Amygdala (tissue), 56 donors: ENCODE results near the gene GPAT2.
"Not testable (repeated sequence)": the region's sequence is repeated elsewhere in the genome, so short reads cannot be mapped to it uniquely, and the experiment has no call there.

Experiments
- DNase-seq, 56 donors: peaks; one replicate each; lab custom pipeline; 2025; lab: John Stamatoyannopoulos, UW

The GPAT2 gene

DNA sequence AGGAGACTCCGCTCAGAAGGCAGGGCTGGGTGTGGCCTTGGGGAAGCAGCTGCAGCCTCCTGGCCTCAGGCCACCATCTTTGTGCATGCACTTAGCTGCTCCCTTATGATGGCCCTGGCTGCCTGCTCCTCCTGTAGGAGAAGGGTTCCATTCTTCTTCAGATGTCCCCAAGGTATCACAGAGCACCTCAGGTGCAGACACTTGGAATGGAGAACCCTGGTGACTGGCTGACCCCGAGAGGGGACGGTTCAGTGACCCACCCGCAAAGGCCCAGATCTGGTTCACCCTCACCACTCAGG lies 9.6 kb downstream of the GPAT2 start:
- no peak for DNase-seq

DNA sequence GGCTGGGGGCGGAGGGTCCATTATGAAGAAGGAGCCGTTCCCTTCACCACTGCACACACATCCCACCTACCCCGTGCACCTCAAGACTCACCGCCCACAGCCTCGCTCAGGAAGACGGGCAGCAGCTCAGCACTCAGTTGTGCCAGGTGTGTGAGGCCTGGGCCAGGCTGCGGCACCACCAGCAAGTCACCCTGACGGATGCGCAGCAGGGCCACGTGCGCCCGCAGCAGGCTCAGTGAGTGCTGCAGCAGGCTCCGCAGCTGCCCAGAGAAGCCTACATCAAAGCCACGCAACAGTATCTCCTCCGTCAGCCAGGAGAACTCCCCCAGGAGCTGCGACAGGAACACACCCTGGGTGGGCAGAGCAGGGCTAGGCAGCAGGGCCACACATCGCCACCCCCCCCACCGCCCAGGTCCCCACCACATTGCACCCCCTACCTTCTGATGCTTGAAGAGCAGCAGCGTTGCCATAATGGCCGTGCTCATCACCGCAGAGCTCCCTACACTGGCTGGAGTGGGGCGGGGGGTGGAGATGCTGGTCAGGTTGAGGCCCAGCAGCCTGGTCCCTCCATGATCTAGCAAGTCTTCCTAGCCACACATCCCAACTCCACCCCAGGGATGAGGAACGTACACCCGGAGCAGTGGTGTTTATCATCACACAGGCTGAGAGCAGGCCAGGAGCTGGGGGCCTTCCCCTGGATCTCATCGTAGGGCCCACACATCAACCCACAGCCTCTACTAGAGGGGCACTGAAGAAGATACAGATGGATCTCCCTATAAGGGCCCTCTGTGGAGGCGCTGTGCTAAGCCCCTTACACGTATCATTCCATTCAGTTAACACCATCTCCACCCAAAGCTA lies 10.2 kb downstream of the GPAT2 start:
- no peak for DNase-seq

DNA sequence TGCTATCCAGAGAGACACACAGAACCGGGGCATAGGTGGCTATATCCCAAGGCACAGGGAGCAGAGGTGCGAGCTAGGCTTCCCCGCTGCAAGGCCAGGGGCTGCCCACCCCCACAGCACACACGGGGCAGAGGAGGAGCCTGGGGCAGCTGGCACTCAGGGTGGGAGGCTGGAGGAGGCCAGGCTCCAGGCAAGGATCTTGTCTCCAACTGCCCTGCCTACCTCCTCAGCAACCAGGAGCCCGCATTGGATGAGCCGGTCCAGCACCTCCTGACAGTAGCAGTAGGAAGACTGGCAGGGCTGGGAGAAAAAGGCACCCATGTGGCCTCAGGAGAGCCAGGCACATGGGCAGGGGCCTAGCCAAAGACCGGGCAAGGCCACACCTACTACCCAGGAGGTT lies 11.0 kb downstream of the GPAT2 start:
- DNase-seq, result not testable (repeated sequence)

DNA sequence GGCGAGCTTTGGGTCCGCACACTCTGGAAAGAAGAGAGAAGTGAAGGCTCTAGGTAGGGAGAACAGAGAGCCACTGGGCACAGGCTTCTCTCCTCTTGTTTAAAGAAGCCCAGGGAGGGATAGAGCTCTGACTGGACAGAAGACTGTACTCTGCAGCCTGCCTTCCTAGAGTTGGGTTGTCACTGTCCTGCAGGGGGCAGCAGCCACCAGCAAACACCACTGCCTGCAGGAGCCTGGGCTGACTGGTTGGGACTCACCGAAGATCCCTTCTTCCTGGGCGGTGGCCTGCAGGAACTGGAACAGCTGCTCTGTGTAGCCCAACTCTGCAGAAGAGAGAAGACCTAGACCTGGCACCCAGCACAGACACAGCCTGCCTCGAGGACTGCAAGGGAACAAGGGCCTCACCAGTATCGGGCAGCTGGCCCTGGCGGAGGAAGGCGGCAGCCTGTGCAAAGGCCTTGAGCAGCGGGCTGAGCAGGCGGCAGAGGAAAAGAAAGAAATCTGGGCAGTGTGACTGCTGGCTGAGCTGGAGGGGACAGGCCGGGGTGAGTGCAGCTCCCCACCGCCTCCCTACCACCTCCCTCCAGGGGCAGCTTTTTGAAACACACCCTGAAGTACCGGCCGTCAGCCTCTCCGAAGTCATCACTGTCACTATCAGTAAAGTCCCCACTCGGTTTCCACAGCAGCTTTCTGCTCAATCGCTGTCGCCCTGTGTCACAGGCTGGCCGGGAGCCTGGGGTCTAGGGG lies 11.8 kb downstream of the GPAT2 start:
- not testable (repeated sequence) for DNase-seq

DNA sequence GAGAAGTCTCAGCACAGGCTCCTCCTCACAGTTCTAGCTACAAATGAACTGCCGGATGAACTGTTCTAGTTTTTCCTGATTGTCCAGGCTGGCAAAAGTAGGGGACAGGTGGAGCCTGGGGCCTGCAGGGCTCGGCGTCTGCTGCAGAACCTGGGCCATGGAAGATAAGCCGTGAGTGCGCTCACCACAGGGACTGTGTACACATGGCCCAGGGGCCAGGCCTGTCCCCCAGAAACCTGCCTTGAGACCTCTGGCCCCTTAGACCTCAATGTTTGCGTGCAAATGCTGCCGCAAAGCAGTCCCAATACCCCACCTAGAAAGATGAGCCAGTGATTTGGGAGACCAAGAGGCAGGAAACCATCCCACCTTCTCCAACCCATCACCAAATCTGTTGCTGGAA lies 12.6 kb downstream of the GPAT2 start:
- not testable (repeated sequence) for DNase-seq

DNA sequence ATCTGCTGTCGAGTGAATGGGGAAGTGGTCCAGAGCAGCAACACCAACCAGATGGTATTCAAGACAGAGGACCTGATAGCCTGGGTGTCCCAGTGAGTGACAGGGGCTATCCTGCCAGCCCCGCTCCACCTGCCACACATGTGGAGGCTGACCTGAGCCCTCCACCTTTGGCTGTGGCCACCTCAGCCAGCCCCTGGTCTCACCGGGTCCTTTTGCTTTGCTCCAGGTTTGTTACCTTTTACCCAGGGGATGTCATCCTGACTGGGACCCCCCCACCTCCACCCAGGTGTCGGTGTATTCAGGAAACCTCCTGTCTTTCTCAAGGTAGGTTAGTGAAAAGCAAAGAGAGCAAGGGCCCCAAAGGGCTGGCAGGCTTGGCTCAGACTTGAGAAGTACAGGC lies 13.6 kb downstream of the GPAT2 start:
- DNase-seq, result not testable (repeated sequence)

DNA sequence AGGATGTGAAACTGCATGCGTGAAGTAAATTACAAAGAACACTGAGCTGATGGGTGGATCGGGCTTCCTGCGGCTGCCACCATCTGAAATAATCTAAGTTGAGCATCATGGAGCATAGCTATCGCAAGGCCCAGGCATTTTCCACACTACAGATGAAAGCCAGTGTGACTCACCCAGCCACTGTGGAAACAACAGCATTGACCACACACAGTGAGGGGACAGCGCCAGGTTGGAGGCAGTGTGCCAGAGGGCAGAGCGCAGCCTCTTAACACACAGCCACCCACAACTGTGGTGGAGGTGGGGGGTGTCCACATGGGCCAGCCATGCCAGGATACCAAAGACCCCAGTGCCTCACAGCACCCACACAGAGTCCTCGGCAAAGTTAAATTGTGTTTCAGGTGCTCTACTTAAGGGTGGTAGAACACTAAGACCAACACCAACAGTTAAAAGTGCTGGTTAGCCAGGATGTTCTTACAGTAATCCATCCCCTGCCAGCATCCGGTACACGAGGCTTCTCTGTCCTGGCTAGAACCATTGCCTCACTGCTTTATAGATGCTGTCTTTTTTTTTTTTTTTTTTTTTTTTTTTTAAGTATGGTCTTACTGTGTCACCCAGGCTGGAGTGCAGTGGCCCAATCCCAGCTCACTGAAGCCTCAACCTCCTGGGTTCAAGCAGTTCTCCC lies 14.7 kb downstream of the GPAT2 start:
- DNase-seq, result not testable (repeated sequence)

DNA sequence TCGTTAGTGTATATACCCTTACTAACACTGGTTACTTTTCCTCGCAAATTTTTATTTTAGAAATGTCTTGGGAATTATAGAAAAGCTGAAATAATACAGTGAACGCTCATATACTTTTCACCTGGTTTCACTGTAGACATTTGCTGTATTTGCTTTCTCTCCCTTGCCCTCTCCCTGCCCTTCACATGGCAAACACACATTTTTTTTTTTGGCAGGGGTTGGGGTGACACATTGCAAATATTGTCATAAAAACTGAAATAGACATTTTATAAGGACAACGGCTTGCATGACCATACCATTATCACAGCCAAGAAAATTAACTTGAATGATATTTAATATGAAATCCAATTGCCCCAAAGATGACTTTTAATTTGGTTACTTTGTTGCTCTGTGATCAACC lies 18.4 kb downstream of the GPAT2 start:
- DNase-seq, result not testable (repeated sequence)

DNA sequence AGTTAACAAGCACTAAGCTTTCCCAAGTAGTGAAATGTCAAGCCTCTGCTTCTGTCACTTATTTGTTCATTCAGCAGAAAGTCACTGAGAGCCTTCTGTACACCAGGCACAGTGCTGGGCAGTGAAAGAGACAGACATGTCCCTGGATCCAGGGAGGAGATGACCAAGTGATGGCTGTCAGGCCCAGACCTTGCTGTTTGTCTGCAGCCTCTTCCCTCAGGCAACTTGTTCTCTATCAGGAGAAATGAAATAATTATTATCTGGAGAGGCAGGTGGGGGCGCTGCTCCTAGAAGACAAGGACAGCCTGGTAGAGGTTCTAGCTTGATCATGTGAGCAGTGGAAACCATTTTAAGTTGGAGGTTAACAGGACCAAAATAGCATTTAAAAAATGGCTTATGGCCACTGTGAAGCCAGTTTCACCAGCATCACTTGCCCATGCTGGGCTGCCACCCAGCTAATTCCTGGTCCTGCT lies 21.9 kb downstream of the GPAT2 start:
- DNase-seq, result not testable (repeated sequence)

DNA sequence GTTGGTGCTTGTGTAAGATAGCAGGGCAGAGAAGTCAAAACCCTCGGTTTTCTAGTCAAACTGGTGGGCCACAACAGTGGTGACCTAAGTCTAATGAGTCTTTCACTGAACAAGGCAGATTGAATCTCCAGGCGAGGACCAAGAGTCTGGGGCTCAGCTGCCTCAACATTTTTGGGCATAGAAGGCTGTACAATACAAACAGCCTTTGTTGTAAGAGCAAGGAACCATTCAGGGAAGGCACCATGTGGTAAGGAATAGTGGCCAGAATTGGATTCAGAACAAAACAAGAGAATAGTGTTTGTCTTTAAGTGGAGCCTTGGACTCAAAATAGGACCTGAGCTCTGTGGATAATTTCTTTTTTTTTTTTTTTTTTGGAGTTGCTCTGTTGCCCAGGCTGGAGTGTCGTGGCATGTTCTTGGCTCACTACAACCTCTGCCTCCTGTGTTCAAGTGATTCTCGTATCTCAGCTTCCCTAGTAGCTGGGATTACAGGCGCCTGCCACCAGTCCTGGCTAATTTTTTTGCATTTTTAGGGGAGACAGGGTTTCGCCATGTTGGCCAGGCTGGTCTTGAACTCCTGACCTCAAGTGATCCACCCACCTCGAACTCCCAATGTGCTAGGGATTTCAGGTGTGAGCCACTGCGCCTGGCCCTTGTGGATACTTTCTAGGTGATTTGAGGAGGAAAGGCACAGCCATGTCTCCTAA lies 22.5 kb downstream of the GPAT2 start:
- not testable (repeated sequence) for DNase-seq

DNA sequence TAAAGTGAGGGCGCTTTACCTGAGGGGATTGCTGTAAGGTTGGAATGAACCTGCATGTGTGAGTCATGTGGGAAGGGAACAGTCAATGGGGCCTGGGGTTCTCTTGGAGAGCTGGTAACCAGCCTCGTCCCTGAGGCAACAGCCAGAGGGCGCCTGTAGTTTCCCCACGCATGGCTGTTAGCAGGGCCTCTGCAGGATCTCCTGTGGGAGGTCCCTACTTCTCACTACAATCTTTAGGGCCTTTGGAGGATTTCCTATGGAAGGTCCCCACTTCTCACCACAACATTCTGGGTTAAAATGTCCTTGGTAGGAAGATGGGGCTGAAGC lies 23.6 kb downstream of the GPAT2 start:
- DNase-seq, result not testable (repeated sequence)

DNA sequence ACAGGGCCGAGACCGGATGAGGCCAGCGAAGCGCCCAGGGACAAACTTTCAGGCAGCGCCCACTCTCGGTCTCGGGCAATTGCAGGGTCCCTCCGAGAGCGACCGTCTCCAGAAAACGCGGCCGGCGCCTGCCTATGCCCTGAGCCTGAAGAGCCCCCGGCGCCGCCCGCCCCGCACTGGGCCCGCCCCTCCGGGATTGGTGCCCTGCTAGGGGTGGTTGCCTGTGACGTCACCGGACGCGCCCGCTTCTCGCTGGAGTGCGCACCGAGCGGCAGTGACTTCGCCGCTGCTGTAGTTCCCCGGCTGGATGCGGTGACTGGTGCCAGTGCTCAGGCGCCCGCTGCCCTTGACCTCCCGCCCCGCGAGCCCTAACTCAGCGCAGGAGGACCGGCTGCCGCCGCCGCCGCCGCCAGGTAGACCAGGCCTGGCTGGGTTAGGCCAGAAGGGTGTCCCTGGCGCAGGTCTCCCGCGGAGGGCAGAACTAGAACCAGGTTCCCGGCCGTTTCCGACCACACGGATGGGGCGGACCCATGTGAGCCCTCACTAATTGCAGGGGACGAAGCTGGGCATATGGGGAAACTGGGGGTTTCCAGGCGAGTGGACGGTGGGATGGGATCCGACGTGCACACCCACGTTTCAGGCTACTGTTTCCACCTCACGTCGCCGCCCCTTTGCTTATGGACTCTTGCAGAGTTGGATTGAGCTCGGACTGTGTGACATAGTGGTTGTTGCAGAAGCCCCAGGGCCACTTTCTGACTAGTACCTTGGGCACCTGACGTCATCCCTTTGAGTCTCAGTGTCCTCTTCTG lies 24.2 kb downstream of the GPAT2 start:
- not testable (repeated sequence) for DNase-seq

DNA sequence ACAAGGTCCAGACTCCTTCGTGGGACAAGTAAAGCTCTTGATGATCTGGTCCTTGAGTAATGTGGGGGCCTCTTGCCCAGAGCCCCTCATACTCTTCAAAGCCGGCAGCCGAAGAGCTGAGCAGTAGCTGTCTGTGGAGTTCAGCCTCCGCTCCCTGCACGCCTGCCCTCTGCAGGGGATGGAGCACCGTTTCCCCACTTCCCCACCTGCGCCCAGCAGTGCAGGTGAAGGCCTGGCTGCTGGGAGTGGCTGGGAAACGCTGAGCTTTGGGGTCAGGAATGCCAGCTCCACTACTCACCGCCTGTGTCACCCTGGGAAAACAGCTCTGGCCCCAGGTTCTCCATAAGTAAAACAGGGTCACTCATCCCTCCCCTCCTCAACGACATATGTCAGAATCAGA lies 24.9 kb downstream of the GPAT2 start:
- not testable (repeated sequence) for DNase-seq

DNA sequence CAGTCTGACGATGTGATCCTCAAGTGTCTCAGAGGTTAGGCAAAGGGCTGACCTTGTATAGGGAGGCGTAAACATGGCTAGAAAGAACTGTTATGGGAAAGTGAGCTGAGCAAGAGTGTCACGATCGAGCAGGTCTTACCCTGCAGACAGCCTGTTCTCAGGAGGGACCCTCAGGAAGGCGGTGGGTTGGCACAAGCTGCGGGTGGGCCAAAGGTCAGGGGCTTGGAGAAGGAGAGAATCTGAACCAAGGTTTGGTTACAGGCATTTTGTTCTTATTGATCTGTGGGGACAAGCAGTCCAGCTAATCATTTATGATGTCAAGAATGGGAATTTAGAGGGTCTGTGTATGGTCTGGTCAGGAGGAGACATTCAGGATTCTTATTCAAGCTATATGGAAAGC lies 26.7 kb downstream of the GPAT2 start:
- DNase-seq, result not testable (repeated sequence)

DNA sequence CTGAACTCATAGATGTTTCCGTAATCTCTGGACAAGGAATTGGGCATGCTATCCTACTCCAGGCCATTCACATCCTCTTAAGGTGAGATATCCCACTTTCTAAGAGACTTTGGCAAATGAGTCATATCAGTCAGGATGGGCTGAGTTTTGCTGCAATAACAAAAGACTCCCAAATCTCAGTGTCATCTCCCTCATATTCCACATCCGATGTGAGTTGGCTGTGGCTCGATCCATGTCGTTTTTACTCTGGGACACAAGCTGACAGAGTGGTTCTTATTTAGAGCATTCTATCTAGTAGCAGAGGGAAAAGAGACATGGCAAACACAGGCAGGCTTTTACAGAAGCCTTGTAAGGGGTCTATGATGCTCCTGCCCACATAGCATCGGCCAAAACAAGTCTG lies 28.5 kb downstream of the GPAT2 start:
- DNase-seq, result not testable (repeated sequence)

DNA sequence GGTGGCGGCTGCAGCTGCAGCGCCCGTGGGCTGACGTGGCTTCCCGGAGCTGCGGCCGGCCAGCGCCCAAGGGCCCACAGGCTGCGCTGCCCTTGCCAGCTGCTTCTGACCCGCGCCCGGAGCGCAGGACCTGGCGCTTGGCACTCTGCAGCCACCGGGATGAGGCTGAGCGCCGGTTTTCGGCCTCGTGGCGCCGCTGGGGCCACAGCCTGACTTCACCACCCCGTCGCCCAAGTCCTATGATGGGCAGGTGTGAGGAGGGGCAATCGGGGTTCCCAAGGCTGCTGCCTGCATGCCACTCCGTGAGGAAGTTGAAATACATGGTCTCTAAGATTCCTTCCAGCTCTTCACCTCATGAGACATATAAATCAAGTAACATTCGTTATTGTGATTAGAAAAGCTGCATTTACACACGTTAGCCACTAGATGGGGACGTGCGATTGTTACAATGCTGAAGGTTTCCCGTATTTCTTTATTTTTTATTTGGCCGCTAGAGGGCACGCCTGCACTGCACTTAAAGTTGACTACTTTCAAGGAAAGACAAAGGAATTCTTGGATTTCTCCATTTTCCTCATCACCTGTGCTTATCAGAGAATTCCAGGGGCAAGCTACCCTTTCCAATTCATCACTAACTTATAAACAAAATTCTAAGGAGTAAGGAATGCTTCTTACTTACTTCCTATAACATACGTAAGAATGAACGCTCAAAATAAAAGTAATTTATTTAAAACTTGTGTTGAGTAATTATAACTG lies 42.0 kb downstream of the GPAT2 start:
- not testable (repeated sequence) for DNase-seq

DNA sequence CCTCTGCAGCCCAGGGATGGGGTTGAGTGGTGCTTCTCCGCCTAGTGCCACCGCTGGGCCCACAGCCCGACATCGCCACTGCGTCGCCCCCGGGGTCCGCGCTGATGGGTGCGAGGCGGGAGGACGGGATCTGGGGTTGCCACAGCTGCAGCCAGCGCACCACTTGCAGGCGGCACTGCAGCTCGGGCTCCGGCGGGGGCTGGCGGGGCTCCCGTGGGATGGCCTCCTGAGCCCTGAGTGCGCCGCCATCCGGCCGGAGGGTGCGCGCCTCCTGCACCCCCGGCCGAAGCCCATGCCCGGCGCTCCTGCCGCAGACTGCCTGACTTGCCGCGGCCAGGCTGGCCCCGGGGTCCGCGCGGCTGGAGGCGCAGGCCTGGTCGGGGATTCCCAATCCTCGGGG lies 42.6 kb downstream of the GPAT2 start:
- not testable (repeated sequence) for DNase-seq

DNA sequence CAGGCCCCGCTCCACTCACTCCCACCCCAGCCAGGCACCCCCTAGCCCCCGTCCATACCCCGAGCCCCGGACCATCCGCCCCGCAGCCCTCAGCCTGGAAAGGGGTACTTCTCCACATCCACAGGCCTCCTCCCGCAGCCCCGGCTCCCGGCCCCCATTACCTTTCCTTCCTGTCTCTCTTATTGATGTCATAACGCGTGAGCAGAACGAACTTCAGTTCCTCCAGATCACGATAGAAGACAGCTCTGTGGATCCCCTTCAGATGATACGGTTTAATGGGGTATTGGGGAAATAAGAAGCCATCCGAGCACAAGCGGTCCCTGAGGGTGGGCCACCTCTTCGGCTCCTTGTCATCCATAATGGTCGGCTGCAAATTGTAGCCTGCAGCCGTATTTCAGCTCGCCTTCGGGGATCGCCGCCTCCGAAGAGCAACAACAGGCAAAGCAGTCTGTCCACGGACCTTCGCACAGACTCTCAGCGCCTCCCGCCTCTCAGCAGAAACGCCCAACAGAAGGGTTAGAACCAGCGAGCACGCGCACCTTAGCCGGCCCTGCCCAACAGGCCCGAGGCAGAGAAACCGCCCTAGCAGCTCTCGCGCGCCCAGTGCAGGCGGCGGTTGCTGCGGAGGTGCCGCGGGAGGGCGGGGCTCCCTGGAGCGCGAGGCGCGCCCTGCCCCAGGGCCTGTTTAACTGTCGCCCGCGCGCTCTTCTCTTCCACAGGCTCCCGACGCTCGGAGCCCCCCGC lies 43.2 kb downstream of the GPAT2 start, which contains the start of gene ANKRD36C:
TSS of gene ANKRD36C (minus strand) at position 474 of the 744 bp plus-strand sequence. CDS start at position 358, 116 bp downstream.
- not testable (repeated sequence) for DNase-seq
